22Rv1 (cell line): ENCODE measurements around the gene TSPAN12.

Source experiments
- H3K27ac ChIP-seq: fragments of 450-650 bp; 2 replicates; pipeline ENCODE4 v1.5.1; 2017
- ZFX ChIP-seq: fragments of 450-650 bp; IDR thresholded peaks from 2 replicates; pipeline ENCODE4 v1.6.1; 2017; ENCODE audit warnings: antibody characterized with exemption, borderline replicate concordance
- TF ChIP-seq, protein P1 (sequence below): fragments of 450-650 bp; IDR thresholded peaks from 2 replicates; pipeline ENCODE4 v1.5.1; 2017; ENCODE audit warnings: mild to moderate bottlenecking

The TSPAN12 gene

DNA sequence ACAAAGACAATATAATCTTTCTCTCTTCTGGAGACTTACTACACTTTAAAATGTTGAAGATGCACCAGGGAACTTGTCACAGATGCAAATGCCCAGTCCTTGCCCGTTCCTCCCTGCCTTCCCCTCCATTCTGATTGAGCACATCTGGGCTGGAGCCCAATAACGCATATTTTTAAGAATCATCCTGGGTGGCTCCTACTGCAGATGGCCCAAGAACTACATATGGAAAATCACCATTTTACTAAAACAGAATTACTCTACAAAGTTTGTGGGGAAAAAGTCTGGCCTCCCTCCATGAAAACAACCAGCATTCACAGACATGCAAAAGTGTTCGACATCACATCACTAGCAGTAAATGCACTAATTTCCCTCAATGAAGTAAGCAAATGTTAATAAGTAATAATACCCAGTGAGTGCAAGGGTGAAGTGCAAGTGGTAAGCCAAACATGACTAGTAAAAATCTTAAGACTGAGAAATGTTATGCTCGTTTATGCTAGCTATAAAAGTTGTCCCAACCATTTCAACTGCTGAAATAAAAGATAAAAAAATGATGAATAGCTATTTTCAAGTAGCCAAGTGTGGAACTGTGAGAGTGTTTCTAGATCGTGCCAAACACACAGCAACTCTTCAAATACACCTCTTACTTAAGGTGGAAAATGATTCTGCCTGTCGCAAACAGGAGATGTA is 43.5 kb downstream of the TSPAN12 start:
- H3K27ac ChIP-seq, result no peak overlapping the region
- TF ChIP-seq, protein P1, sequence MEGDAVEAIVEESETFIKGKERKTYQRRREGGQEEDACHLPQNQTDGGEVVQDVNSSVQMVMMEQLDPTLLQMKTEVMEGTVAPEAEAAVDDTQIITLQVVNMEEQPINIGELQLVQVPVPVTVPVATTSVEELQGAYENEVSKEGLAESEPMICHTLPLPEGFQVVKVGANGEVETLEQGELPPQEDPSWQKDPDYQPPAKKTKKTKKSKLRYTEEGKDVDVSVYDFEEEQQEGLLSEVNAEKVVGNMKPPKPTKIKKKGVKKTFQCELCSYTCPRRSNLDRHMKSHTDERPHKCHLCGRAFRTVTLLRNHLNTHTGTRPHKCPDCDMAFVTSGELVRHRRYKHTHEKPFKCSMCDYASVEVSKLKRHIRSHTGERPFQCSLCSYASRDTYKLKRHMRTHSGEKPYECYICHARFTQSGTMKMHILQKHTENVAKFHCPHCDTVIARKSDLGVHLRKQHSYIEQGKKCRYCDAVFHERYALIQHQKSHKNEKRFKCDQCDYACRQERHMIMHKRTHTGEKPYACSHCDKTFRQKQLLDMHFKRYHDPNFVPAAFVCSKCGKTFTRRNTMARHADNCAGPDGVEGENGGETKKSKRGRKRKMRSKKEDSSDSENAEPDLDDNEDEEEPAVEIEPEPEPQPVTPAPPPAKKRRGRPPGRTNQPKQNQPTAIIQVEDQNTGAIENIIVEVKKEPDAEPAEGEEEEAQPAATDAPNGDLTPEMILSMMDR, result no peak
- TF ChIP-seq ZFX, result no peak

DNA sequence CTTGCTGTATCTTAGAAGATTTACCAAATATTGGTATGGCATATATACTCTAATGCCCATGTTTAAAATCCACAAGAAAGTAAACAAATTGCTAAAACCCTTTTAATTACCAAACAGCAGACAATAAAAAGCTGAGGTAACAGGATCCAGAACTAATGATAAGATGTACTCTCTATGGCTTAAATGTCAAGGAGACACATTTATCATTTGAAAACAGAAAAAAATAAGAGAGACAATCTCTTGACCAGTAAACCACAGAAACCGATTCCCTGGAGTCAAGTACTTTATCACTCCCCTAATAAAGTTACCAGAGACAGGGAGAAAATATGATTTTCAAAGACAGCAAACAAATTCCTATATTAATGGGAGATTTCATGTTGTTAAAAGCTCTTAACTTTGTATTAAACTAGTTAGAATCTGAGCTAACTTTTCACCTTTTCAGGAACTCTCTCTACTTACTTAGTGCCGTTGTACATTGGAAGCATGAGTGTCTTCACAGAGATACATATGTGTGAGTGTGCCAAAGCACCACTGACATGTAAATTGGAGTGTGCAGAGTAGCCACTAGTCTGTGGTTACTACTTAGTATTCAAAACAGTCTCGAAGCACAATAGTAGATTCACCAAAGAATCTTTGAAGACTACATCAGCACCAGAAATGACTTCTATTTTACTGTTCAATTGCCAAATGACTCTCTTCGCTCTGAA is 44.2 kb downstream of the TSPAN12 start:
- TF ChIP-seq ZFX, result no peak
- TF ChIP-seq, protein P1, result no peak
- no peak overlapping the region for H3K27ac ChIP-seq

DNA sequence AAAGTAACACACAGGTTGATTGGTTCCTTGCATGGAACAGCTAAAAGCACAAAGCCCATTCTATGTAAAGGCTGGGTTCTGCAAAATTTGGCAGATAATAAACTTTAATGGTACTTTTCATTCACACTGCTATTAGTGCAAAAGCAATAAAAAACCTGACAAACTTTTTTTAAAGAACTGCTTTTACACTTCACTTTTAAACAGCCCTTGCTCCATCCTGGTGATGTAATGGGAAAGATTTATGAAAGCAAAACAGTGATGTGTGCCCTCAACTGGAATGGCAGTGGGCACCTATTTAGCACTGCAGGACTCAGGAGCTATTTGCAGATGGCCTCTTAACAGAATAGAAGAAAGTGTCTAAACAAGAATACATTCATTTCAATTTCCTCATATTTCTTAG is 44.9 kb downstream of the TSPAN12 start:
- TF ChIP-seq, protein P1, result no peak
- no peak for TF ChIP-seq ZFX
- H3K27ac ChIP-seq, result no peak overlapping the region

DNA sequence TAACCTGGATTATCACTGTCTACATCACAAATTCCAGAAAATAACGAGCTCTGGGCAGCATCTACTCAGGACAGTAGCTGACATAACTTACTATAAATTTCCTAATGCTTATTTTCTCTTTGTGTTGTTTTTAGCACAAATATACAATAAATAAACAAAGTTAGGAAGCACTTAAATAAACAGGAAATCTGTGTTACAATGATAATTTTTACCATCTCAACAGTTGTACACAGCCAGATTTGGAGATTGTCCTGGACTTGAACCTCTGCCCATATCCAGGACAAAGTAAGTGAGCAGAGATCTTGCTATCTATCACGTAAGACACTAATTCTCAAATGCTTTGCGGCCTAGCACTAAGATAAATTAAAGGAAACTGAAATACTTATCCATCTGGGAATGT is 48.7 kb downstream of the TSPAN12 start:
- no peak for TF ChIP-seq ZFX
- TF ChIP-seq, protein P1, result no peak
- H3K27ac ChIP-seq, result no peak overlapping the region

DNA sequence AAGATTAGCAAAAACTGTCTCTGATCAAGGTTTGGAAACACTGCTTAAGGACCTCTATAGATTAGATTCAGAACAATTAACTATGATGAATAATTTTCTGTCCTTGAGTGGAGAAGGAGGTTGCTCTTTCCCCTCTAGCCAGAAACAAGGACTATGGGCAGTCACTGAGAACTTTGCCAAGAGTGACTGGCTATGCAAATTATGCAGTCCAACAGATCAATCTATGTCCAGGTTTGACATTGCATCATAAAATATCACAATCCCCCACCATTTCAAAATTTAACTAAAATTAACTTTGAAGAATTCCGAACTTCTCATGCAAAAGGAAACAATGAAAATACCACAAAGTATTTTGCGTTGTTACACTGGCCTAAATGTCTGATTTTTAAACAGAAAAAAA is 50.6 kb downstream of the TSPAN12 start:
- TF ChIP-seq, protein P1, result no peak
- no peak for TF ChIP-seq ZFX
- no peak overlapping the region for H3K27ac ChIP-seq

DNA sequence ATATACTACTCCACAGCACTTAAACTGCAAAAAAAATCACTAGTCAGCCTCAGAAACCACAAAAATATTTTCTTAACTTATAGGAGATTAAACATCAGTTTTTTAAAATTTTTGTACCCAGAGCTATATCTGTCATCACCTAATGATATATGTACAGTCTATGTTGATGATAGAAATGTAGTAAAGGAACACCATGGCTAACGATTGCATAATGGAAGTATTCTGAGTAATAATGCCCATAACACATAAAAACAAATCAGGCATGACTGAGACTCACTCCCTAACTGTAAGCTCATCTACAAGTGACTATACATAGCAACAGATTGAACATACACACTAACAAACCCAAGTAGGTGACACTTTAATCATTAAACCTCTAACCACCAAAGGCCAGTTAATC is 51.3 kb downstream of the TSPAN12 start:
- H3K27ac ChIP-seq, result no peak overlapping the region
- TF ChIP-seq ZFX, result no peak
- TF ChIP-seq, protein P1, result no peak
